ENCODE measurements around the gene NPBWR2.
A peak's percentile ranks its signal among the peaks of the same experiment; 100 is the strongest.

The NPBWR2 gene

GRCh38 chr20:64079273-64080012, 27.9 kb downstream of the NPBWR2 start, which contains the start of gene RGS19 (continued):
- TF ChIP-seq ZBTB11 (tag by site-specific recombination; conservative IDR thresholded peaks at IDR 0.05; ENCODE audit: low read depth) (peak; percentile 37; the same call in 1 of the 2 replicates), ZBTB8A (tag by site-specific recombination; IDR thresholded peaks at IDR 0.05) (peak; percentile 49; the same call in 1 of the 2 replicates), ZBTB48 (tag by site-specific recombination; IDR thresholded peaks at IDR 0.05) (0 out of 2 replicates have a peak, but pooled peaks have one; percentile 19)

- peak overlapping the region; percentile 51 for H3K4me3 ChIP-seq (ENCODE audit: low read depth, low read length)
- H3K9me3 ChIP-seq (ENCODE audit: control insufficient read depth, insufficient read depth, low read depth, low read length), result no peaks in the 10 kb centered on the region
- TF ChIP-seq ZNF394 (tag by site-specific recombination; IDR thresholded peaks at IDR 0.05; ENCODE audit: borderline replicate concordance) (no peak), ZNF423 (tag by site-specific recombination; IDR thresholded peaks at IDR 0.05) (no peak), ZXDB (tag by site-specific recombination; IDR thresholded peaks at IDR 0.05) (no peak), ZBTB8A (tag by site-specific recombination; IDR thresholded peaks at IDR 0.05) (no peak)
- TF ChIP-seq, protein P1, sequence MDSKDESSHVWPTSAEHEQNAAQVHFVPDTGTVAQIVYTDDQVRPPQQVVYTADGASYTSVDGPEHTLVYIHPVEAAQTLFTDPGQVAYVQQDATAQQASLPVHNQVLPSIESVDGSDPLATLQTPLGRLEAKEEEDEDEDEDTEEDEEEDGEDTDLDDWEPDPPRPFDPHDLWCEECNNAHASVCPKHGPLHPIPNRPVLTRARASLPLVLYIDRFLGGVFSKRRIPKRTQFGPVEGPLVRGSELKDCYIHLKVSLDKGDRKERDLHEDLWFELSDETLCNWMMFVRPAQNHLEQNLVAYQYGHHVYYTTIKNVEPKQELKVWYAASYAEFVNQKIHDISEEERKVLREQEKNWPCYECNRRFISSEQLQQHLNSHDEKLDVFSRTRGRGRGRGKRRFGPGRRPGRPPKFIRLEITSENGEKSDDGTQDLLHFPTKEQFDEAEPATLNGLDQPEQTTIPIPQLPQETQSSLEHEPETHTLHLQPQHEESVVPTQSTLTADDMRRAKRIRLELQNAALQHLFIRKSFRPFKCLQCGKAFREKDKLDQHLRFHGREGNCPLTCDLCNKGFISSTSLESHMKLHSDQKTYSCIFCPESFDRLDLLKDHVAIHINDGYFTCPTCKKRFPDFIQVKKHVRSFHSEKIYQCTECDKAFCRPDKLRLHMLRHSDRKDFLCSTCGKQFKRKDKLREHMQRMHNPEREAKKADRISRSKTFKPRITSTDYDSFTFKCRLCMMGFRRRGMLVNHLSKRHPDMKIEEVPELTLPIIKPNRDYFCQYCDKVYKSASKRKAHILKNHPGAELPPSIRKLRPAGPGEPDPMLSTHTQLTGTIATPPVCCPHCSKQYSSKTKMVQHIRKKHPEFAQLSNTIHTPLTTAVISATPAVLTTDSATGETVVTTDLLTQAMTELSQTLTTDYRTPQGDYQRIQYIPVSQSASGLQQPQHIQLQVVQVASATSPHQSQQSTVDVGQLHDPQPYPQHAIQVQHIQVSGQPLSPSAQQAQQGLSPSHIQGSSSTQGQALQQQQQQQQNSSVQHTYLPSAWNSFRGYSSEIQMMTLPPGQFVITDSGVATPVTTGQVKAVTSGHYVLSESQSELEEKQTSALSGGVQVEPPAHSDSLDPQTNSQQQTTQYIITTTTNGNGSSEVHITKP (tag by site-specific recombination; IDR thresholded peaks at IDR 0.05), result peak; percentile 50
- TF ChIP-seq, protein P2, sequence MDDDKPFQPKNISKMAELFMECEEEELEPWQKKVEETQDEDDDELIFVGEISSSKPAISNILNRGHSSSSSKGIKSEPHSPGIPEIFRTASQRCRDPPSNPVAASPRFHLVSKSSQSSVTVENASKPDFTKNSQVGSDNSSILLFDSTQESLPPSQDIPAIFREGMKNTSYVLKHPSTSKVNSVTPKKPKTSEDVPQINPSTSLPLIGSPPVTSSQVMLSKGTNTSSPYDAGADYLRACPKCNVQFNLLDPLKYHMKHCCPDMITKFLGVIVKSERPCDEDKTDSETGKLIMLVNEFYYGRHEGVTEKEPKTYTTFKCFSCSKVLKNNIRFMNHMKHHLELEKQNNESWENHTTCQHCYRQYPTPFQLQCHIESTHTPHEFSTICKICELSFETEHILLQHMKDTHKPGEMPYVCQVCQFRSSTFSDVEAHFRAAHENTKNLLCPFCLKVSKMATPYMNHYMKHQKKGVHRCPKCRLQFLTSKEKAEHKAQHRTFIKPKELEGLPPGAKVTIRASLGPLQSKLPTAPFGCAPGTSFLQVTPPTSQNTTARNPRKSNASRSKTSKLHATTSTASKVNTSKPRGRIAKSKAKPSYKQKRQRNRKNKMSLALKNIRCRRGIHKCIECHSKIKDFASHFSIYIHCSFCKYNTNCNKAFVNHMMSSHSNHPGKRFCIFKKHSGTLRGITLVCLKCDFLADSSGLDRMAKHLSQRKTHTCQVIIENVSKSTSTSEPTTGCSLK (tag by site-specific recombination; IDR thresholded peaks at IDR 0.05), result no peak
- H3K27ac ChIP-seq (ENCODE audit: extremely low read depth, low read depth, low read length), result peak overlapping the region; percentile 68; the same call in 1 of the 2 replicates
- peaks cover 0 to 7% of the 10 kb centered on the region in 2 experiments; a peak in 1 of 3 replicates for H3K36me3 ChIP-seq (ENCODE audit: control insufficient read depth in 2 of 2, insufficient read depth in 1 of 2, low read length in 2 of 2)
- H3K4me1 ChIP-seq (ENCODE audit: control insufficient read depth, insufficient read depth, low read length), result peaks cover 10% of the 10 kb centered on the region
- ChIA-PET CTCF (interaction anchor here (1.0 to 1.2 kb wide), 3 partner anchors 9 to 40 kb away, joined by 3 read pairs; no protein-coding TSS in a partner anchor), POLR2A (no interaction called here)
These were observed 28.5 kb downstream of the NPBWR2 start for GRCh38 chr20:64078934-64079272.

DNA sequence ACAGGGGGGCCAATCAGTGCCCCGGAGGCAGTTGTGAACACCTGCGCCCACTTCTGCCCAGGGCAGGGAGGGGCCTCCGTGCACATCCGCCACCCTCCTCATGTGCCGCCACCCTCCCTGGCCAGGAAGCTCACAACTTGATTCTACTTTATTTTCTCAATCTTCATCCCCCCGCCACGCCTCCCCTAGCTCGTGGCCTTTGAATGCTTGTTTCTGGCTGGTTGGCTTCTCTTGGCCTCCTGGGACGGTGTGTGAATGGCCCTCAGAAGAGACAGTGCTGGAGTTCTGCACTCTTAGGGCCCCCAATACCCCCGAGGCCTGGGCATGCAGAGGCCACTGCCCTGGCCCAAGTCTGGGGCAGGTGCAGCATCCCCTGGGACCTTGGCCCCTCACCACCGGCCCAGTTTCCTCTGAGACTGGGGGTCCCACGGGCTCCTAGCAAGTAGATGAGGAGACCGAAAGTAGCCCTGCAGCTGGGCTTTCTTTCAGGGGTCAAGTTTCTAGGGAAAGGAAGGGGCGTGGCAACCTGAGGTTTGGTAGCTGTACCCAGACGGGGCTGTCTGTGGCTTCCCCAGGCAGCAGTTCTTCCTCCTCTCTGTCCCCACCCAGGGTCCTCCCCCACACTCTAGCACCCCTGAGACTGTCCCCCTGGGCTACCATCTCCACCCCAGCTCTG, 29.4 kb downstream of the NPBWR2 start:
- Histone ChIP-seq H3K4me3 (ENCODE audit: low read depth, low read length) (no peak overlapping the region), H3K27ac (ENCODE audit: extremely low read depth, low read depth, low read length) (no peak overlapping the region), H3K9me3 (ENCODE audit: control insufficient read depth, insufficient read depth, low read depth, low read length) (no peaks in the 10 kb centered on the region), H3K4me1 (ENCODE audit: control insufficient read depth, insufficient read depth, low read length) (peaks cover 10% of the 10 kb centered on the region), H3K36me3 (ENCODE audit: control insufficient read depth in 2 of 2, insufficient read depth in 1 of 2, low read length in 2 of 2) (peaks cover 0 to 12% of the 10 kb centered on the region in 2 experiments; a peak in 1 of 3 replicates)
- ChIA-PET CTCF (interaction anchor here (1.0 to 1.2 kb wide), 2 partner anchors 8 to 97 kb away, joined by 3 to 4 read pairs; partner anchors contain the start of gene PRPF6), POLR2A (interaction anchor here (1.4 kb wide), 1 partner anchor 15 kb away, joined by 4 read pairs; no protein-coding TSS in a partner anchor)
- no peak for TF ChIP-seq ZNF433 (tag by site-specific recombination; IDR thresholded peaks at IDR 0.05; ENCODE audit: low read depth)
- peak; percentile 48; the same call in 1 of the 2 replicates for TF ChIP-seq KLF1 (tag by site-specific recombination; IDR thresholded peaks at IDR 0.05)
- TF ChIP-seq, protein P3, sequence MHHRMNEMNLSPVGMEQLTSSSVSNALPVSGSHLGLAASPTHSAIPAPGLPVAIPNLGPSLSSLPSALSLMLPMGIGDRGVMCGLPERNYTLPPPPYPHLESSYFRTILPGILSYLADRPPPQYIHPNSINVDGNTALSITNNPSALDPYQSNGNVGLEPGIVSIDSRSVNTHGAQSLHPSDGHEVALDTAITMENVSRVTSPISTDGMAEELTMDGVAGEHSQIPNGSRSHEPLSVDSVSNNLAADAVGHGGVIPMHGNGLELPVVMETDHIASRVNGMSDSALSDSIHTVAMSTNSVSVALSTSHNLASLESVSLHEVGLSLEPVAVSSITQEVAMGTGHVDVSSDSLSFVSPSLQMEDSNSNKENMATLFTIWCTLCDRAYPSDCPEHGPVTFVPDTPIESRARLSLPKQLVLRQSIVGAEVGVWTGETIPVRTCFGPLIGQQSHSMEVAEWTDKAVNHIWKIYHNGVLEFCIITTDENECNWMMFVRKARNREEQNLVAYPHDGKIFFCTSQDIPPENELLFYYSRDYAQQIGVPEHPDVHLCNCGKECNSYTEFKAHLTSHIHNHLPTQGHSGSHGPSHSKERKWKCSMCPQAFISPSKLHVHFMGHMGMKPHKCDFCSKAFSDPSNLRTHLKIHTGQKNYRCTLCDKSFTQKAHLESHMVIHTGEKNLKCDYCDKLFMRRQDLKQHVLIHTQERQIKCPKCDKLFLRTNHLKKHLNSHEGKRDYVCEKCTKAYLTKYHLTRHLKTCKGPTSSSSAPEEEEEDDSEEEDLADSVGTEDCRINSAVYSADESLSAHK (tag by site-specific recombination; IDR thresholded peaks at IDR 0.05), result no peak
- TF ChIP-seq KLF9 (tag by site-specific recombination; IDR thresholded peaks at IDR 0.05; ENCODE audit: low read depth), result peak; percentile 60; the same call in 1 of the 2 replicates
- TF ChIP-seq, protein P4, sequence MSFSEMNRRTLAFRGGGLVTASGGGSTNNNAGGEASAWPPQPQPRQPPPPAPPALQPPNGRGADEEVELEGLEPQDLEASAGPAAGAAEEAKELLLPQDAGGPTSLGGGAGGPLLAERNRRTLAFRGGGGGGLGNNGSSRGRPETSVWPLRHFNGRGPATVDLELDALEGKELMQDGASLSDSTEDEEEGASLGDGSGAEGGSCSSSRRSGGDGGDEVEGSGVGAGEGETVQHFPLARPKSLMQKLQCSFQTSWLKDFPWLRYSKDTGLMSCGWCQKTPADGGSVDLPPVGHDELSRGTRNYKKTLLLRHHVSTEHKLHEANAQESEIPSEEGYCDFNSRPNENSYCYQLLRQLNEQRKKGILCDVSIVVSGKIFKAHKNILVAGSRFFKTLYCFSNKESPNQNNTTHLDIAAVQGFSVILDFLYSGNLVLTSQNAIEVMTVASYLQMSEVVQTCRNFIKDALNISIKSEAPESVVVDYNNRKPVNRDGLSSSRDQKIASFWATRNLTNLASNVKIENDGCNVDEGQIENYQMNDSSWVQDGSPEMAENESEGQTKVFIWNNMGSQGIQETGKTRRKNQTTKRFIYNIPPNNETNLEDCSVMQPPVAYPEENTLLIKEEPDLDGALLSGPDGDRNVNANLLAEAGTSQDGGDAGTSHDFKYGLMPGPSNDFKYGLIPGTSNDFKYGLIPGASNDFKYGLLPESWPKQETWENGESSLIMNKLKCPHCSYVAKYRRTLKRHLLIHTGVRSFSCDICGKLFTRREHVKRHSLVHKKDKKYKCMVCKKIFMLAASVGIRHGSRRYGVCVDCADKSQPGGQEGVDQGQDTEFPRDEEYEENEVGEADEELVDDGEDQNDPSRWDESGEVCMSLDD (tag by site-specific recombination; IDR thresholded peaks at IDR 0.05), result 0 out of 2 replicates have a peak, but pooled peaks have one; percentile 2
